Measurements from ENCODE around the gene SUCLG1. TPM values are rescaled to one million over a fixed set of nuclear protein-coding genes. Genes with fewer than 3 reads are reported as not detected.

Gene SUCLG1
- total RNA-seq, 1 donor from 2014 or later: 58.9 TPM

DNA sequence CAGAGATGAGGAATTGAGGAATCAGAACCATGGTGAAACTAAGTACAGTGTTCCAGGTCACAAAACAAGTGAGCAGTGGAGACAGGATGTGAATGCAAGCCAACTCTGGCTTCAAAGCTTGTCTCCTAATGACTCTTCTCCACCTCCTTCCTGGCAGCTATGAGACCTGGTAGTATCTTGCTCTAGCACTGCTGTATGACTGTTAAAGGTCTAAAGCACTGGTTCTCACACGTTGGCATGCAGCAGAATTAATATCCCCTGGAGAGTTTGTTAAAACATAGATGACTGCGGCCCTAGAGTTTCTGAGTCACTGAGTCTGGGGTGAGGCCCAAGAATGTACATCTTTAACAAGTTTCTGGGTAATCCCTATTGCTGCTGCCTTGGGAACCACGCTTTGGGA, 63.3 kb downstream of the SUCLG1 start:
- DNase-seq (no peak), ATAC-seq (no peak)
- H3K9me3 ChIP-seq: no peaks in the 10 kb centered on the region
- H3K4me1 ChIP-seq: no peaks in the 10 kb centered on the region
- TF ChIP-seq, protein P1, sequence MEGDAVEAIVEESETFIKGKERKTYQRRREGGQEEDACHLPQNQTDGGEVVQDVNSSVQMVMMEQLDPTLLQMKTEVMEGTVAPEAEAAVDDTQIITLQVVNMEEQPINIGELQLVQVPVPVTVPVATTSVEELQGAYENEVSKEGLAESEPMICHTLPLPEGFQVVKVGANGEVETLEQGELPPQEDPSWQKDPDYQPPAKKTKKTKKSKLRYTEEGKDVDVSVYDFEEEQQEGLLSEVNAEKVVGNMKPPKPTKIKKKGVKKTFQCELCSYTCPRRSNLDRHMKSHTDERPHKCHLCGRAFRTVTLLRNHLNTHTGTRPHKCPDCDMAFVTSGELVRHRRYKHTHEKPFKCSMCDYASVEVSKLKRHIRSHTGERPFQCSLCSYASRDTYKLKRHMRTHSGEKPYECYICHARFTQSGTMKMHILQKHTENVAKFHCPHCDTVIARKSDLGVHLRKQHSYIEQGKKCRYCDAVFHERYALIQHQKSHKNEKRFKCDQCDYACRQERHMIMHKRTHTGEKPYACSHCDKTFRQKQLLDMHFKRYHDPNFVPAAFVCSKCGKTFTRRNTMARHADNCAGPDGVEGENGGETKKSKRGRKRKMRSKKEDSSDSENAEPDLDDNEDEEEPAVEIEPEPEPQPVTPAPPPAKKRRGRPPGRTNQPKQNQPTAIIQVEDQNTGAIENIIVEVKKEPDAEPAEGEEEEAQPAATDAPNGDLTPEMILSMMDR (IDR thresholded peaks at IDR 0.05): no peak
- H3K36me3 ChIP-seq: no peaks in the 10 kb centered on the region
- H3K27ac ChIP-seq: no peak overlapping the region
- intact Hi-C loops (cut with DNase I): no loop called here
- no peak overlapping the region for H3K4me3 ChIP-seq
- no peaks in the 10 kb centered on the region for H3K27me3 ChIP-seq (ENCODE audit: low read depth)

DNA sequence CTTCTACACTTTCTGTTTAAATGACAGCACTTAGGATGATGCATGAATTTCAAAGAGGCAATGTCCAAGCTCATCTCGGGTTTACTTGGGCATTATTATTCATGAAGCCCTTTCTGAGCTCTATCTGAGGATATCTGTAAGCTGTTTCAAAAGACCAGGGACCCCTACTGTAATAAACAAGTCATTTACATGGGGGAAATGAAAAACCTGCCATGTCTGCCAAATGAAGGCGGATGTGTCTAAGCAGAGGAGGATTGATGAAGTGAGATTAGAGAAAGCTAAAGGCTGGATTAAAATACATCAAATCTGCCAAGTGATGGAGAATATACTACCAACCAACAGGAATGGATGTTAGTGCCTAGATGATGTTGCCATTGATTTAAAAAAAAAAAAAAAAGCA, 64.5 kb downstream of the SUCLG1 start:
- ATAC-seq (no peak), DNase-seq (no peak)
- Histone ChIP-seq H3K27me3 (ENCODE audit: low read depth) (no peaks in the 10 kb centered on the region), H3K4me3 (no peak overlapping the region), H3K9me3 (no peaks in the 10 kb centered on the region), H3K4me1 (no peaks in the 10 kb centered on the region), H3K27ac (no peak overlapping the region), H3K36me3 (no peaks in the 10 kb centered on the region)
- intact Hi-C loops (cut with DNase I): no loop called here
- TF ChIP-seq, protein P1 (IDR thresholded peaks at IDR 0.05): no peak

DNA sequence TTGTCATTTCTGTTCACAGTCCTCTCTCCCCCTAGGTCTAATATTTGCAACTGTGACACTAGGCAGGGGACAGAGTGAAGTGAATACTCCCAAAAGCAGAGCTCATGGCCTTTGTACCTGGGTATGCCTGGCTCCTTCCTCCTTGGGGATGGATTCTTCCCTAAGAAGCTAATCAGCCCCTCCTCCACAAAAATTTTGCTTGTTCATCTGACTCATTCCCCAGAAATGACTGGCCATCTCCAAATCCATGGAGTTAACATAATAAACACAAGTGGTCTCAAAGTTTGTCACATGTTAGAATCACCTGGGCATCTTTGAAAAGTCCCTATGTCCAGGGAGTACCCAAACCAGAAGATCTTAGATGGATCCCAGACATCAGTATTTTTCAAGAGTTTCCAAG, 65.3 kb downstream of the SUCLG1 start:
- TF ChIP-seq, protein P1 (IDR thresholded peaks at IDR 0.05): no peak
- H3K9me3 ChIP-seq: no peaks in the 10 kb centered on the region
- no peaks in the 10 kb centered on the region for H3K27me3 ChIP-seq (ENCODE audit: low read depth)
- no peak for DNase-seq
- no peaks in the 10 kb centered on the region for H3K4me1 ChIP-seq
- H3K27ac ChIP-seq: no peak overlapping the region
- no peak for ATAC-seq
- H3K36me3 ChIP-seq: no peaks in the 10 kb centered on the region
- no peak overlapping the region for H3K4me3 ChIP-seq
- intact Hi-C loops (cut with DNase I): no loop called here

DNA sequence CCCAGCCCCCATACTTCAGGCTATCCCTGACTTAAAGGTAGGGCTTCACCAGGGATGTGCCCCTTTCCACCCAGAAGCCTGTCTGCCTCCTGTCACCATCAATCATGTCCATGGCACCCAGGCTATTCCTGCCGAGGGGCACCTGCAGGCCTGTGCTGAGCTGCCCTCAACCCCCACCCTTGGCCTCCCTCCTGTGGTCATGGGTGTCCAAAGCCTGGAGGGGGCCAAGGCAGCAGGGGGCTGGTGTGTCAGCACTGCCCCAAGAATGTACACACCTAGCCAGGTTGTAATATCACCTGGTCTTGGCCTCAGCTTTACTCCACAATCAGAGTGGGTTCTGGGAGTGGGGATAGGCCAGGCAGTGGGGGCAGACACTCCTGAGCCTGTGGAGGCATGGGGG, 69.3 kb downstream of the SUCLG1 start:
- Histone ChIP-seq H3K9me3 (no peaks in the 10 kb centered on the region), H3K27ac (no peak overlapping the region), H3K36me3 (no peaks in the 10 kb centered on the region), H3K27me3 (ENCODE audit: low read depth) (peaks cover 5% of the 10 kb centered on the region), H3K4me1 (no peaks in the 10 kb centered on the region), H3K4me3 (no peak overlapping the region)
- intact Hi-C loops (cut with DNase I): no loop called here
- ATAC-seq (no peak), DNase-seq (no peak)
- TF ChIP-seq, protein P1 (IDR thresholded peaks at IDR 0.05): no peak

DNA sequence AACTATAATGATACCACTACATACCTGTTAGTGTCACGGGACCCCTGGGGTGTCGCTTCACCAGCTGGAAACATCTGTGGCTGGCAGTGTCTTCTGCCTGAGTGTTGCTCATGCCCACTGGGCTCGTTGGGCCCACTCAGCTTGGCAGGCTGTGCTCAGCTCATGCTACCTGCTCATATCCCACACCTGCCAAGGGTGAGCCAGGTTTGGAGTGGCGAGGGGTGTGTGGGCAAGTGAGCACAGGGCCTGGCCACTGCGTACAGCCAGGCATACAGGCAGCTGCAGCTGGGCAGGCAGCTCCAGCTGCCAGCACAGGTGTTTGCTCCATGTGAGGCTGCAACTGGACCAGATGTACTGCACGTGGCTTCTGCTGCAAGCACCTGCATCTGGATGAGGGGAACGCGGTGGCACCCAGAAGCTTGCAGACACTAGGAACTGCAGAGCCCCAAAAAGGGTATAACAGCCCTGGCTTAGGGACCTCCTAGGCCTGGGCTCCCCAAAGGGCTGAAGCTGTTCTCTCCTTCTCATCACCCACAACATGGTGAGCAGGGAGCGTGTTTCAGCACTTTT, 70.1 kb downstream of the SUCLG1 start:
- H3K9me3 ChIP-seq: no peaks in the 10 kb centered on the region
- no peak overlapping the region for H3K4me3 ChIP-seq
- H3K4me1 ChIP-seq: no peaks in the 10 kb centered on the region
- no peak for DNase-seq
- intact Hi-C loops (cut with DNase I): no loop called here
- H3K27ac ChIP-seq: no peak overlapping the region
- no peak for ATAC-seq
- peaks cover 5% of the 10 kb centered on the region for H3K27me3 ChIP-seq (ENCODE audit: low read depth)
- no peaks in the 10 kb centered on the region for H3K36me3 ChIP-seq
- TF ChIP-seq, protein P1 (IDR thresholded peaks at IDR 0.05): no peak

DNA sequence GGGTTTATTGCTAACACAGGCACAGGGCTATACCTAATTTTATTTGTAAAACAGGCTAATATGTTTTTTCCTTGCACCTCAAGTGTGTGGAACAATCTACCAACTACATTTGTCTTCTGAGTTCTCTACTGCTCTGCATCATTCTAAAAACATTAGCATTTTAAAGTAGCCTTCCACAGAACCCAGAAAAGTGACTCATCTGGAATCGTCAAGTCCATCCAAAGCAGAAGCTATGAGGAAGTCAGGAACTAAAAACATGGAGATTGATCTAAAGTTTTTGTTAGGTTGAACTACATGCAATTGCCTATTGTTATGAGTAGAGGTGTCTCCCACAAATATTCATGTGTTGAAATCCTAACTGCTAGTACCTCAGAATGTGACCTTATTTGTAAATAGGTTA, 70.9 kb downstream of the SUCLG1 start:
- Histone ChIP-seq H3K27me3 (ENCODE audit: low read depth) (peaks cover 5% of the 10 kb centered on the region), H3K27ac (no peak overlapping the region), H3K4me1 (no peaks in the 10 kb centered on the region), H3K9me3 (no peaks in the 10 kb centered on the region), H3K4me3 (no peak overlapping the region), H3K36me3 (no peaks in the 10 kb centered on the region)
- ATAC-seq (no peak), DNase-seq (no peak)
- TF ChIP-seq, protein P1 (IDR thresholded peaks at IDR 0.05): no peak
- intact Hi-C loops (cut with DNase I): no loop called here

Measured in lower lobe of right lung (tissue), 2 donors.